HG03439 (cell line): ENCODE data around the gene NT5C1B.

Experiments
- ATAC-seq: cut with Tn5 transposase; IDR thresholded peaks from one replicate; pipeline ENCODE4 v1.9.1; 2021; ENCODE audit warnings: mild to moderate bottlenecking, moderate library complexity; ENCODE audit not compliant: unreplicated experiment

NT5C1B gene

GRCh38 chr2:18552351-18553077 is 36.9 kb downstream of the NT5C1B start:
- no peak for ATAC-seq

- no peak for ATAC-seq
Observed at GRCh38 chr2:18551623-18552022, 37.7 kb downstream of the NT5C1B start.

- no peak for ATAC-seq
Observed at GRCh38 chr2:18551169-18551568, 38.2 kb downstream of the NT5C1B start.

GRCh38 chr2:18550433-18550832 is 38.9 kb downstream of the NT5C1B start:
- ATAC-seq: no peak

GRCh38 chr2:18549083-18549482 is 40.3 kb downstream of the NT5C1B start:
- no peak for ATAC-seq

GRCh38 chr2:18548621-18549020 is 40.7 kb downstream of the NT5C1B start:
- ATAC-seq: no peak

GRCh38 chr2:18546567-18546966 is 42.8 kb downstream of the NT5C1B start:
- no peak for ATAC-seq

GRCh38 chr2:18545384-18545783 is 44.0 kb downstream of the NT5C1B start:
- ATAC-seq: no peak

- no peak for ATAC-seq
Observed at GRCh38 chr2:18544171-18544570, 45.2 kb downstream of the NT5C1B start.

GRCh38 chr2:18540872-18541271 is 48.5 kb downstream of the NT5C1B start:
- ATAC-seq: no peak

GRCh38 chr2:18536697-18537096 is 52.7 kb downstream of the NT5C1B start:
- ATAC-seq: no peak

GRCh38 chr2:18536100-18536499 is 53.3 kb downstream of the NT5C1B start:
- ATAC-seq: no peak

GRCh38 chr2:18531194-18531593 is 58.2 kb downstream of the NT5C1B start:
- no peak for ATAC-seq

GRCh38 chr2:18527822-18528221 is 61.5 kb downstream of the NT5C1B start:
- no peak for ATAC-seq

GRCh38 chr2:18527326-18527725 is 62.0 kb downstream of the NT5C1B start:
- ATAC-seq: no peak

GRCh38 chr2:18526429-18526828 is 62.9 kb downstream of the NT5C1B start:
- no peak for ATAC-seq

GRCh38 chr2:18525852-18526251 is 63.5 kb downstream of the NT5C1B start:
- ATAC-seq: no peak

- no peak for ATAC-seq
Observed at GRCh38 chr2:18525236-18525635, 64.1 kb downstream of the NT5C1B start.

GRCh38 chr2:18522484-18523146 is 66.8 kb downstream of the NT5C1B start:
- no peak for ATAC-seq

GRCh38 chr2:18520451-18521425 is 68.6 kb downstream of the NT5C1B start:
- ATAC-seq: peak; percentile 87

GRCh38 chr2:18519914-18520450 is 69.4 kb downstream of the NT5C1B start:
- no peak for ATAC-seq
